ENCODE data around the gene ABCA3. TPM values are rescaled to one million over a fixed set of nuclear protein-coding genes. Genes with fewer than 3 reads are reported as not detected.

Gene ABCA3
- total RNA-seq, 1 donor from 2014 or later, result 25.9 TPM

GRCh38 chr16:2371421-2371820 is 30.9 kb upstream of the ABCA3 start:
- Histone ChIP-seq H3K27me3 (no peaks in the 10 kb centered on the region), H3K4me3 (no peak overlapping the region), H3K27ac (no peak overlapping the region), H3K36me3 (no peaks in the 10 kb centered on the region), H3K9me3 (no peaks in the 10 kb centered on the region), H3K4me1 (no peaks in the 10 kb centered on the region)
- no peak for DNase-seq (ENCODE audit: low spot score in 2 of 2)
- intact Hi-C loops (cut with DNase I), result no loop called here
- TF ChIP-seq CTCF (IDR thresholded peaks at IDR 0.05), result no peak

- no peaks in the 10 kb centered on the region for H3K27me3 ChIP-seq
- no peaks in the 10 kb centered on the region for H3K4me1 ChIP-seq
- H3K36me3 ChIP-seq, result no peaks in the 10 kb centered on the region
- TF ChIP-seq CTCF (IDR thresholded peaks at IDR 0.05), result no peak
- no peak overlapping the region for H3K4me3 ChIP-seq
- no peak for DNase-seq (ENCODE audit: low spot score in 2 of 2)
- H3K27ac ChIP-seq, result no peak overlapping the region
- intact Hi-C loops (cut with DNase I), result no loop called here
- H3K9me3 ChIP-seq, result no peaks in the 10 kb centered on the region
Observed at GRCh38 chr16:2370721-2371120, 30.2 kb upstream of the ABCA3 start.

- Histone ChIP-seq H3K4me3 (no peak overlapping the region), H3K4me1 (no peaks in the 10 kb centered on the region), H3K36me3 (no peaks in the 10 kb centered on the region), H3K27ac (no peak overlapping the region), H3K27me3 (no peaks in the 10 kb centered on the region), H3K9me3 (no peaks in the 10 kb centered on the region)
- DNase-seq (ENCODE audit: low spot score in 2 of 2), result no peak
- intact Hi-C loops (cut with DNase I), result no loop called here
- TF ChIP-seq CTCF (IDR thresholded peaks at IDR 0.05), result no peak
Observed at GRCh38 chr16:2366660-2367309, 26.3 kb upstream of the ABCA3 start.

- no peaks in the 10 kb centered on the region for H3K9me3 ChIP-seq
- H3K27me3 ChIP-seq, result no peaks in the 10 kb centered on the region
- no peaks in the 10 kb centered on the region for H3K4me1 ChIP-seq
- DNase-seq (ENCODE audit: low spot score in 2 of 2), result no peak
- no peak overlapping the region for H3K27ac ChIP-seq
- TF ChIP-seq CTCF (IDR thresholded peaks at IDR 0.05), result no peak
- no peak overlapping the region for H3K4me3 ChIP-seq
- intact Hi-C loops (cut with DNase I), result no loop called here
- no peaks in the 10 kb centered on the region for H3K36me3 ChIP-seq
Observed at GRCh38 chr16:2365397-2366294, 25.1 kb upstream of the ABCA3 start.

GRCh38 chr16:2364638-2365210 is 24.2 kb upstream of the ABCA3 start:
- intact Hi-C loops (cut with DNase I), result no loop called here
- H3K9me3 ChIP-seq, result no peaks in the 10 kb centered on the region
- TF ChIP-seq CTCF (IDR thresholded peaks at IDR 0.05), result no peak
- no peaks in the 10 kb centered on the region for H3K4me1 ChIP-seq
- H3K4me3 ChIP-seq, result no peak overlapping the region
- H3K27ac ChIP-seq, result no peak overlapping the region
- H3K27me3 ChIP-seq, result no peaks in the 10 kb centered on the region
- H3K36me3 ChIP-seq, result no peaks in the 10 kb centered on the region
- no peak for DNase-seq (ENCODE audit: low spot score in 2 of 2)

All from ascending aorta (tissue), 2 donors.